Small intestine (tissue), 7 donors: ENCODE measurements around the gene CCDC107. TPM values are rescaled to one million over a fixed set of nuclear protein-coding genes. Genes with fewer than 3 reads are reported as not detected.
A peak's percentile ranks its signal among the peaks of the same experiment; 100 is the strongest.
"Not testable (repeated sequence)": the region's sequence is repeated elsewhere in the genome, so short reads cannot be mapped to it uniquely, and the experiment has no call there.

Source experiments
- DNase-seq, 2 donors: peaks; one replicate each; pipeline versions ENCODE4 v3.0.0 to v3.0.0-alpha.2; 2013
- FAIRE-seq: peaks from 2 replicates; lab custom pipeline; 2012; peaks lifted over from hg19 to GRCh38; lab: Jason Lieb, UNC
- H3K27ac ChIP-seq, 3 donors: one replicate each; pipeline ENCODE4 v1.5.1; 2013; ENCODE audit warnings: low read length in 2 of 3, mild to moderate bottlenecking in 2 of 3, control low read depth in 1 of 3, inconsistent platforms in 1 of 3, low read depth in 1 of 3, moderate library complexity in 1 of 3
- H3K27me3 ChIP-seq, 3 donors: one replicate each; pipeline ENCODE4 v1.6.1; 2013; ENCODE audit warnings: low read length in 3 of 3, inconsistent platforms in 1 of 3; ENCODE audit not compliant: control insufficient read depth in 3 of 3, insufficient read depth in 3 of 3
- H3K36me3 ChIP-seq, 3 donors: one replicate each; pipeline ENCODE4 v1.6.1; 2013; ENCODE audit warnings: low read length in 3 of 3, inconsistent platforms in 1 of 3, low read depth in 1 of 3, mild to moderate bottlenecking in 1 of 3, moderate library complexity in 1 of 3; ENCODE audit not compliant: control insufficient read depth in 3 of 3, insufficient read depth in 2 of 3
- H3K4me1 ChIP-seq, 3 donors: one replicate each; pipeline ENCODE4 v1.6.1; 2013; ENCODE audit warnings: low read length in 2 of 3, inconsistent platforms in 1 of 3, low read depth in 1 of 3, mild to moderate bottlenecking in 1 of 3, moderate library complexity in 1 of 3; ENCODE audit not compliant: control insufficient read depth in 3 of 3, insufficient read depth in 2 of 3
- H3K4me3 ChIP-seq, 3 donors: one replicate each; pipeline ENCODE4 v1.5.1; 2013; ENCODE audit warnings: low read length in 3 of 3, control low read depth in 1 of 3, inconsistent platforms in 1 of 3, low read depth in 1 of 3, mild to moderate bottlenecking in 1 of 3, moderate library complexity in 1 of 3
- H3K9me3 ChIP-seq, 2 donors: one replicate each; pipeline ENCODE4 v1.6.1; 2013; ENCODE audit warnings: low read depth in 1 of 2, low read length in 1 of 2; ENCODE audit not compliant: control insufficient read depth in 2 of 2, insufficient read depth in 1 of 2
- WGBS, 3 donors: extraction: QIAGEN DNeasy Blood & Tissue Kit; methylation state at CpG; one replicate each; pipeline ENCODE4 v1.1.7; 2013; 5-methylcytosine and 5-hydroxymethylcytosine counted together
- polyA plus RNA-seq, 4 donors: library from polyadenylated mRNA; stranded (reverse) in 3 of 4; unstranded in 1 of 4; fragments of 200-250 nt in 3 of 4; fragments of 120-200 nt in 1 of 4; gene quantifications; one replicate each; pipeline versions ENCODE4 v1.2.1 to v1.2.3, GENCODE V29; 2013
- donor health status: healthy with polysubstance abuse.
- donor health status: control.
- donor health status: control.
- donor health status: Bipolar disorder and iron deficiency.
- donor health status: healthy.

Gene CCDC107
- polyA plus RNA-seq, 4 donors, result 10.6 to 49.0 (median 27.3) TPM

DNA sequence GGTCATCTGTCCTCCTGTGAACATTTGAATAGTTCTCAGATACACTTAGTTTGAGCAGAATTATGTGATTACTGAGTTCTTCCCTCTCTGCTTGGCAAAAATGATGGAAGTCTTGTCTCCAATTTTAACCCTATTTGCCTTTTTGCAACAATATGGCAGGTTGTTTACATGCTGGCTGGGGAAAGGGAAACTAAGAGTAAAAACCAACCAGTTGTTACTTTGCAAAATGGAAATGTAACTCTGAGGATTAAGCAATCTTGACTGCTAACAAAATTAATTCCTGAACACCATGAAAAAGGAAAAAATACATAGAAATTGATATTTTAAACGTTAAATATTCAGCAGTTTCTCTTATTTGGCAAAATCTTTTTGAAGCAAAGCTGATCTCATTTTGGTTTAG lies 18.5 kb upstream of the CCDC107 start:
- H3K9me3 ChIP-seq, result peaks cover 0 to 5% of the 10 kb centered on the region in 2 donors
- no peak for DNase-seq
- 78 to 94% (median 92%) methylated on average over 1 of the region's 1 CpG for WGBS, 3 donors

DNA sequence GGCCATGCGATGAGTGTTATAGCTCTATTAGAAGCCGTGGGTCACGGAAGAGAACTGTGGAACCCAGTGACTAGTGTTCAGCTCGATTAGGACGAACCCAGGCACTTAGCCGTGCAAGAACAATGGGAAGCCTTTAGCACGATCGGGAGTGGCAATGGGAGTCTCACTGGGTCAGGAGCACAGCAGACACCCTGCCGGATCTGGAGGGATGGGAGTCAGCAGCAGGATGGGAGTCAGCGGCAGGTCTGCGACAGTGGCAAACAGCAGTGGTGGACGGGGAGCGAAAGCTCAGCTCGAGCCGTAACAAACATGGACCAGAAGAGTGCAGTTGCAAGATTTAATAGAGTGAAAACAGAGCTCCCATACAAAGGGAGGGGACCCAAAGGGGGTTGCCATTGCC lies 17.7 kb upstream of the CCDC107 start:
- WGBS, 3 donors, result 97 to 98% (median 98%) methylated on average over 15 of the region's 15 CpGs
- DNase-seq, result not testable (repeated sequence)

More for the DNA sequence above, 18.5 kb upstream of the CCDC107 start:
- Histone ChIP-seq H3K36me3 (peaks cover 0 to 4% (median 0%) of the 10 kb centered on the region in 3 donors), H3K4me3 (no peak overlapping the region), H3K27me3 (no peaks in the 10 kb centered on the region), H3K27ac (no peak overlapping the region), H3K4me1 (no peaks in the 10 kb centered on the region)
- no peak for FAIRE-seq

DNA sequence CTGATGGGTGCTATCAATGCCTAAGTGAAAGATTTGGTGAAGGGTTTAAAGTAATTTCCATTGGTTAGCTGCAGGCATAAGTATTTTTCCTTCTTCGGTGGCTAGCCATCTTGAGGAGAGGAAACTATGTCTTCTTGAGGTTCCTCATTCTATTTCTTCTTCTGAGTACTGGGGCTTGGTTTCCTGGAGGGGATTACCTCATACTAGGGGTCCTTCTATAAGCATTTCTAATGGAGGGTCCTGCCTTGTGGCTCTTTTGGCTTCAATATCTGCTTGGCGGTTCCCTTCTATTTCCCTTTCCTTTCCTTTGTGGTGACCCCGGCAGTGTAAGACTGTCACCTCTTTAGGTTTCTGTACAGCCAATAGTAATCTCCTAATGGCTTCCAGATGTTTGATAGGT lies 16.6 kb upstream of the CCDC107 start:
- H3K27me3 ChIP-seq, H3K4me1 ChIP-seq, DNase-seq, H3K9me3 ChIP-seq, H3K36me3 ChIP-seq, H3K27ac ChIP-seq, H3K4me3 ChIP-seq, FAIRE-seq: not testable (repeated sequence)
- 83 to 95% (median 85%) methylated on average over 3 of the region's 3 CpGs for WGBS, 3 donors

More for the DNA sequence above, 17.7 kb upstream of the CCDC107 start:
- H3K4me3 ChIP-seq, H3K9me3 ChIP-seq, H3K36me3 ChIP-seq, FAIRE-seq, H3K27me3 ChIP-seq, H3K27ac ChIP-seq, H3K4me1 ChIP-seq: not testable (repeated sequence)

DNA sequence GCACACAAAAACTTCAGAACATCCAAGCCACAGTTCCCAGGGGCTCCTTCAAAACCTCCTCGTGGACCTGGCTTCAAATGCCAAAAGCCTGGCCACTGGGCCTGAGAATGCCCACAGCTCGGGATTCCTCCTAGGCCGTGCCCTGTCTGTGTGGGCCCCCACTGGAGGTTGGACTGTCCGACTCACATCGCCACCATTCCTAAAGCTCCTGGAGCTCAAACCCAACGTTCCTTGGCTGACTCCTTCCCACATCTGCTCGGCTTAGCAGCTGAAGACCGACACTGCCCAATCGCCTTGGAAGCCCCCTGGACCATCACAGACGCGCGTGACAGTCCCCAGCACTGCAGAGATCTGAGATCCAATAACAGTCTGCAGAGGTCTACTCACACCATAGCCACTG lies 15.0 kb upstream of the CCDC107 start:
- H3K27me3 ChIP-seq, result no peaks in the 10 kb centered on the region
- no peak for FAIRE-seq

GRCh38 chr9:35645736-35646135 lies 12.4 kb upstream of the CCDC107 start:
- not testable (repeated sequence) for H3K27me3 ChIP-seq, H3K36me3 ChIP-seq, H3K9me3 ChIP-seq, FAIRE-seq, H3K4me1 ChIP-seq
- DNase-seq, result peak in 1 of 2 donors; percentile 33
- Histone ChIP-seq H3K4me3 (peak overlapping the region in 2 of 3 donors; percentile 67 to 68), H3K27ac (peak overlapping the region; percentile 89 to 95 (median 93))
- 17 to 28% (median 25%) methylated on average over 10 of the region's 10 CpGs for WGBS, 3 donors

More for the DNA sequence above, 15.0 kb upstream of the CCDC107 start:
- peaks cover 0 to 6% (median 2%) of the 10 kb centered on the region in 3 donors for H3K4me1 ChIP-seq
- no peak overlapping the region for H3K27ac ChIP-seq
- H3K9me3 ChIP-seq, result no peaks in the 10 kb centered on the region
- WGBS, 3 donors, result 94 to 97% (median 96%) methylated on average over 12 of the region's 12 CpGs
- DNase-seq, result no peak
- peaks cover 0 to 4% (median 0%) of the 10 kb centered on the region in 3 donors for H3K36me3 ChIP-seq
- H3K4me3 ChIP-seq, result no peak overlapping the region

- no peaks in the 10 kb centered on the region for H3K9me3 ChIP-seq
- no peaks in the 10 kb centered on the region for H3K36me3 ChIP-seq
- peak overlapping the region; percentile 31 to 68 (median 67) for H3K4me3 ChIP-seq
- peak overlapping the region; percentile 89 to 95 (median 93) for H3K27ac ChIP-seq
- FAIRE-seq (no peak), DNase-seq (peak; percentile 77 to 92)
- no peaks in the 10 kb centered on the region for H3K27me3 ChIP-seq
- WGBS, 3 donors, result 1 to 2% (median 1%) methylated on average over 11 of the region's 11 CpGs
- peaks cover 0 to 11% (median 2%) of the 10 kb centered on the region in 3 donors for H3K4me1 ChIP-seq
Measured at GRCh38 chr9:35646153-35646532, 11.9 kb upstream of the CCDC107 start.

- Histone ChIP-seq H3K9me3 (no peaks in the 10 kb centered on the region), H3K27ac (peak overlapping the region; percentile 89 to 95 (median 93)), H3K36me3 (no peaks in the 10 kb centered on the region), H3K4me1 (peaks cover 0 to 11% (median 2%) of the 10 kb centered on the region in 3 donors), H3K27me3 (no peaks in the 10 kb centered on the region), H3K4me3 (peak overlapping the region; percentile 41 to 68 (median 67))
- 0 to 1% (median 0%) methylated on average over 49 to 58 of the region's 58 CpGs for WGBS, 3 donors
- DNase-seq (peak; percentile 89 to 98), FAIRE-seq (no peak)
Measured at GRCh38 chr9:35646533-35647265, 11.4 kb upstream of the CCDC107 start.

- Histone ChIP-seq H3K27ac (peak overlapping the region in 1 of 3 donors; percentile 47), H3K9me3 (no peaks in the 10 kb centered on the region), H3K4me3 (peak overlapping the region in 2 of 3 donors; percentile 31 to 52), H3K4me1 (peaks cover 0 to 15% (median 2%) of the 10 kb centered on the region in 3 donors), H3K36me3 (no peaks in the 10 kb centered on the region), H3K27me3 (no peaks in the 10 kb centered on the region)
- DNase-seq, result no peak
- WGBS, 3 donors, result 67 to 83% (median 70%) methylated on average over 26 of the region's 26 CpGs
- no peak for FAIRE-seq
Measured at GRCh38 chr9:35649431-35650340, 8.4 kb upstream of the CCDC107 start.
